Measurements from ENCODE around the gene BARHL1. TPM values are rescaled to one million over a fixed set of nuclear protein-coding genes. Genes with fewer than 3 reads are reported as not detected.

Gene BARHL1
- not detected for total RNA-seq

DNA sequence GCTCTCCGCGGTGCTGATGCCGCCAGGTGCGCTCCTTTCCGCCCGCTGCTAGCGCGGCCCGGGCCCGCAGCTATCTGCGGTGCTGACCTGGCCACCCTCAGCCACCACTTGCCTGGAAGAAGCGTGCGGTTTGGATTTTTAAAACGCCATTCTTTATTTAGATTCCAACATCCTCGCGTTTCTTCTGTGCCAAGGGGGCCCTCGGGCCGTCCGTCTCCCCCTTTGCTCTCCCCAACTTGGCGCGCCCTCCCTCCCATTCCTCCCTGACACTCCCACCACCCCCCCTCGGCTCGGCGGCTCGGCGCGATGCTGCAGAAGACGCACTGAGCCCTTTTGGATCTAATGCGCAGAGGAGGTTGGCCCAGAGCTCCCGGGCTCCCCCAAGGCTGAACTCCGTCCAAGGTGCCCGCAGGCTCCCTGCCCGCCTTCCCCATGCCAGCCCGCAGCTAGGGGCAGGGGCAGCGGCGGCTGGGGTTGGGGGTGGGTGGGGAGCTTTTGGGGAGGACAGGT lies at the start of gene BARHL1:
Gene BARHL1, plus strand, starts transcription at position 331 of the 510 bp plus-strand sequence. CDS start 192 bp downstream, outside the sequence.
- peak within 1 kb of the TSS in 1 of 2 donors; percentile 0 for H3K4me3 ChIP-seq
- no peak within 1 kb of the TSS for H3K27ac ChIP-seq
- intact Hi-C loops (cut with DNase I) = no loop called here
- H3K4me1 ChIP-seq (replicated peaks) = no peaks in the 10 kb centered on the region
- WGBS = 2% methylated on average over 31 of the region's 36 CpGs
- TF ChIP-seq, protein P1, sequence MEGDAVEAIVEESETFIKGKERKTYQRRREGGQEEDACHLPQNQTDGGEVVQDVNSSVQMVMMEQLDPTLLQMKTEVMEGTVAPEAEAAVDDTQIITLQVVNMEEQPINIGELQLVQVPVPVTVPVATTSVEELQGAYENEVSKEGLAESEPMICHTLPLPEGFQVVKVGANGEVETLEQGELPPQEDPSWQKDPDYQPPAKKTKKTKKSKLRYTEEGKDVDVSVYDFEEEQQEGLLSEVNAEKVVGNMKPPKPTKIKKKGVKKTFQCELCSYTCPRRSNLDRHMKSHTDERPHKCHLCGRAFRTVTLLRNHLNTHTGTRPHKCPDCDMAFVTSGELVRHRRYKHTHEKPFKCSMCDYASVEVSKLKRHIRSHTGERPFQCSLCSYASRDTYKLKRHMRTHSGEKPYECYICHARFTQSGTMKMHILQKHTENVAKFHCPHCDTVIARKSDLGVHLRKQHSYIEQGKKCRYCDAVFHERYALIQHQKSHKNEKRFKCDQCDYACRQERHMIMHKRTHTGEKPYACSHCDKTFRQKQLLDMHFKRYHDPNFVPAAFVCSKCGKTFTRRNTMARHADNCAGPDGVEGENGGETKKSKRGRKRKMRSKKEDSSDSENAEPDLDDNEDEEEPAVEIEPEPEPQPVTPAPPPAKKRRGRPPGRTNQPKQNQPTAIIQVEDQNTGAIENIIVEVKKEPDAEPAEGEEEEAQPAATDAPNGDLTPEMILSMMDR (IDR thresholded peaks at IDR 0.05) = no peak
- TF ChIP-seq POLR2A (IDR thresholded peaks at IDR 0.05) (no peak), POLR2AphosphoS5 (IDR thresholded peaks at IDR 0.05) (no peak)
- DNase-seq (ENCODE audit: low spot score) = no peak
- H3K27me3 ChIP-seq (replicated peaks; ENCODE audit: insufficient read depth) = peaks cover 70% of the 10 kb centered on the region
- H3K9me3 ChIP-seq = no peaks in the 10 kb centered on the region
- H3K36me3 ChIP-seq = no peaks in the 10 kb centered on the region

DNA sequence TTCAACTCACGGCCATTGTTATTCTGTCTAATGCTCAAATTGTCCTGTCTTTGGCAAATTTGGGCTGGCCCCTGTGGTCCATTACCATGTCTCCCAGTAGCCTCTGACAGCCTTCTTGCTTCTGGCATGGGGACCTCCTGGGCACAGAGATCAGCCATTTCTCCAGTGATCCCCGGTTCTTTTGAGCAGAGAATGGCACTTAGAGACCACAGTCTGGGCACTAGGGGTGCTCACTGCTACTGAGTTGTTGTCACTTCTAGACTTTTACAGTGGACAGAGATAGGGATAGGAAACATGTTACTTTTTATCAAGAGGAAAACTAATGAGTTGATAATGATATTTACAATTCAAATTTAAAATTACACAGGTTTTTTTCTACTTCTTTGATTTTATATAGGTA lies 47.6 kb upstream of the BARHL1 start:
- no peak overlapping the region for H3K27ac ChIP-seq
- H3K36me3 ChIP-seq = no peaks in the 10 kb centered on the region
- peaks cover 3% of the 10 kb centered on the region for H3K27me3 ChIP-seq (replicated peaks; ENCODE audit: insufficient read depth)
- intact Hi-C loops (cut with DNase I) = no loop called here
- H3K4me1 ChIP-seq (replicated peaks) = no peaks in the 10 kb centered on the region
- no peak overlapping the region for H3K4me3 ChIP-seq
- WGBS = 87% methylated on average over 2 of the region's 2 CpGs
- DNase-seq (ENCODE audit: low spot score) = no peak
- no peak for TF ChIP-seq POLR2AphosphoS5 (IDR thresholded peaks at IDR 0.05)
- H3K9me3 ChIP-seq = no peaks in the 10 kb centered on the region

DNA sequence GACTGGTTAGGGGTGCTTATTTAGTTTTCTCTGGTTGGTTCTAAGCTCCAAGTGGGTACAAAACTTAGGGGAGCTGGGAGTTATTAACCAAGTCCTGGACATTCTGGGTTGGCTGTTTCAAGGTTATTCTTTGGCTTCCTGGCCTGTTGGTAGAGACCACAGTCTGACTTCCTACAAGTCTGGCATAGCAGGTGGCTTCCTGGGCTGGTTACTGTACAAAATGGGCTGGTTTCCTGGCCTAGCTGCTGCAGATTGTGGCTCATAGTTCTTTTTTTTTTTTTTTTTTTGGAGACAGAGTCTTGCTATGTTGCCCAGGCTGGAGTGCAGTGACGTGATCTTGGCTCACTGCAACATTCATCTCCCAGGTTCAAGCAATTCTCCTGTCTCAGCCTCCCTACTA lies 46.3 kb upstream of the BARHL1 start:
- no peak for DNase-seq (ENCODE audit: low spot score)
- Histone ChIP-seq H3K36me3 (no peaks in the 10 kb centered on the region), H3K4me1 (replicated peaks) (no peaks in the 10 kb centered on the region), H3K4me3 (no peak overlapping the region), H3K27me3 (replicated peaks; ENCODE audit: insufficient read depth) (peaks cover 3% of the 10 kb centered on the region), H3K9me3 (no peaks in the 10 kb centered on the region), H3K27ac (no peak overlapping the region)
- TF ChIP-seq POLR2A (IDR thresholded peaks at IDR 0.05) = no peak
- TF ChIP-seq, protein P1 (IDR thresholded peaks at IDR 0.05) = no peak
- no peak for TF ChIP-seq POLR2AphosphoS5 (IDR thresholded peaks at IDR 0.05)
- WGBS = 100% methylated on average over 1 of the region's 1 CpG
- intact Hi-C loops (cut with DNase I) = no loop called here

GRCh38 chr9:132537352-132537751 lies 45.1 kb upstream of the BARHL1 start:
- H3K27ac ChIP-seq = no peak overlapping the region
- no peak for DNase-seq (ENCODE audit: low spot score)
- H3K36me3 ChIP-seq = no peaks in the 10 kb centered on the region
- 82% methylated on average over 12 of the region's 12 CpGs for WGBS
- no peaks in the 10 kb centered on the region for H3K9me3 ChIP-seq
- no peaks in the 10 kb centered on the region for H3K4me1 ChIP-seq (replicated peaks)
- intact Hi-C loops (cut with DNase I) = no loop called here
- no peaks in the 10 kb centered on the region for H3K27me3 ChIP-seq (replicated peaks; ENCODE audit: insufficient read depth)
- no peak overlapping the region for H3K4me3 ChIP-seq
- TF ChIP-seq POLR2A (IDR thresholded peaks at IDR 0.05) = no peak
- TF ChIP-seq, protein P1 (IDR thresholded peaks at IDR 0.05) = no peak
- TF ChIP-seq POLR2AphosphoS5 (IDR thresholded peaks at IDR 0.05) = no peak

GRCh38 chr9:132538071-132538470 lies 44.3 kb upstream of the BARHL1 start:
- H3K4me3 ChIP-seq = no peak overlapping the region
- no peaks in the 10 kb centered on the region for H3K27me3 ChIP-seq (replicated peaks; ENCODE audit: insufficient read depth)
- intact Hi-C loops (cut with DNase I) = no loop called here
- H3K4me1 ChIP-seq (replicated peaks) = no peaks in the 10 kb centered on the region
- TF ChIP-seq POLR2A (IDR thresholded peaks at IDR 0.05) (no peak), POLR2AphosphoS5 (IDR thresholded peaks at IDR 0.05) (no peak)
- TF ChIP-seq, protein P1 (IDR thresholded peaks at IDR 0.05) = no peak
- no peak for DNase-seq (ENCODE audit: low spot score)
- no peaks in the 10 kb centered on the region for H3K36me3 ChIP-seq
- no peaks in the 10 kb centered on the region for H3K9me3 ChIP-seq
- no peak overlapping the region for H3K27ac ChIP-seq
- WGBS = 70% methylated on average over 8 of the region's 8 CpGs

Data from prostate gland (tissue), 2 donors.